Muscle layer of duodenum (tissue), 2 donors: Measurements from ENCODE around the gene MYO1H.

ENCODE experiments used
- H3K27ac ChIP-seq: one replicate; pipeline ENCODE4 v1.7.0; 2013; ENCODE audit warnings: mild to moderate bottlenecking, low read length
- H3K27me3 ChIP-seq: one replicate; pipeline ENCODE4 v1.7.0; 2013; ENCODE audit warnings: low read depth, mild to moderate bottlenecking, control low read depth, low read length
- H3K36me3 ChIP-seq, 2 donors: one replicate each; pipeline ENCODE4 v1.7.0; 2013; ENCODE audit warnings: low read length in 2 of 2, control low read depth in 1 of 2, mild to moderate bottlenecking in 1 of 2; ENCODE audit not compliant: insufficient read depth in 2 of 2, control insufficient read depth in 1 of 2
- H3K4me1 ChIP-seq, 2 donors: one replicate each; pipeline ENCODE4 v1.7.0; 2013; ENCODE audit warnings: low read length in 2 of 2, mild to moderate bottlenecking in 2 of 2, control low read depth in 1 of 2, moderate library complexity in 1 of 2; ENCODE audit not compliant: insufficient read depth in 2 of 2, control insufficient read depth in 1 of 2
- H3K4me3 ChIP-seq, 2 donors: one replicate each; pipeline ENCODE4 v1.7.0; 2013; ENCODE audit warnings: low read length in 2 of 2, low read depth in 1 of 2, mild to moderate bottlenecking in 1 of 2
- H3K9me3 ChIP-seq, 2 donors: one replicate each; pipeline ENCODE4 v1.7.0; 2013; ENCODE audit warnings: low read length in 2 of 2, control low read depth in 1 of 2, mild to moderate bottlenecking in 1 of 2; ENCODE audit not compliant: control insufficient read depth in 1 of 2
- donor health status: healthy.

Gene MYO1H

GRCh38 chr12:109347589-109347988 is at the start of gene MYO1H:
Gene MYO1H (plus strand): TSS chr12:109347900. CDS start chr12:109347961, 61 bp downstream.
- no peak within 1 kb of the TSS for H3K4me3 ChIP-seq
- no peaks in the 10 kb centered on the region for H3K36me3 ChIP-seq
- no peaks in the 10 kb centered on the region for H3K27me3 ChIP-seq
- H3K4me1 ChIP-seq, result no peaks in the 10 kb centered on the region
- no peaks in the 10 kb centered on the region for H3K9me3 ChIP-seq
- H3K27ac ChIP-seq, result no peak within 1 kb of the TSS

DNA sequence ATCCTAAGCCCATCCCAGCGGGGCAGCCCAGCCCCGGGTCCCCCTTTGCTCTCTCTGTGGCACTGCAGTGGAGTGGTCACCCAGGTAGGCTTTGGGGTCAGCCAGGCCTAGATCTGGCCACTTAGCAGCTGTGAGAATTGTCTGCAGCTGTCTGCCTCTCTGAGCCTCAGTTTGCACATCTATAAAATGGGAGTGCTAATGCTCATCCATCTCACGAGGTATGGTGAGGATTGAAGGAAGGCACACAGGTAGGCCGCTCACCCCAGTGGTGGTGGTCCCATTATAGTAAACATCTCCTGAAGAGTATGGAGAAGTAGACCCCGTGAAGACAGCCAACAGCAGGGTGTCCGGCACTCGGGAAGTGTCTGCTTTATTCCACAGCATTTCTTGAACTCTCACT is 47.9 kb upstream of the MYO1H start:
- Histone ChIP-seq H3K27ac (no peak overlapping the region), H3K9me3 (no peaks in the 10 kb centered on the region), H3K27me3 (no peaks in the 10 kb centered on the region), H3K36me3 (no peaks in the 10 kb centered on the region), H3K4me3 (no peak overlapping the region), H3K4me1 (no peaks in the 10 kb centered on the region)

DNA sequence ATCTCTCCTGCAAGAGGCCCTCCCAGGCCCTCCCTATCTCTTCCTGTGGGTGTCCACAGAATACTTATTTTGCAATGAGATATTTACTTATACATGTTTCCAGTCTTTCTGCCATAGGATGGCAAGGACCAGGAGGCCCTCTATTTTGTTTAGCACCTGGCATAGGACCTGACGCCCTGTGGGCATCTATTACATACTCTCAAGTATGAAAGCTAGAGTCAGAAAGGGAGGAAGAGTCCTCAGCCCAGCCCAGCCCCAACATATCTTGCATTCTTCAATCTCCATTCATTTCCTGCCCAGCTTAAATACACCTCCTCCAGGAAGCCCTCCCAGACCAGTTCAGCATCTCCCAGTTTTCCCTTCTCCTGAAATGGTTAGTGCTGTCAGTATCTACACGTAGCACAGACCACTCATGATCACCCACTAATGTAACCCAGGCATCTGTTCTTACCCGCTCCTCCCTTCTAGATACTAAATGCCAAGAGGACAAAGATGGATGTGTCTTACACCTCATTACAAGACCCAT is 46.0 kb upstream of the MYO1H start:
- no peaks in the 10 kb centered on the region for H3K9me3 ChIP-seq
- no peak overlapping the region for H3K4me3 ChIP-seq
- no peaks in the 10 kb centered on the region for H3K27me3 ChIP-seq
- H3K36me3 ChIP-seq, result no peaks in the 10 kb centered on the region
- no peaks in the 10 kb centered on the region for H3K4me1 ChIP-seq
- no peak overlapping the region for H3K27ac ChIP-seq

GRCh38 chr12:109302358-109302757 is 45.3 kb upstream of the MYO1H start:
- Histone ChIP-seq H3K9me3 (no peaks in the 10 kb centered on the region), H3K27ac (no peak overlapping the region), H3K4me1 (no peaks in the 10 kb centered on the region), H3K27me3 (no peaks in the 10 kb centered on the region), H3K36me3 (no peaks in the 10 kb centered on the region), H3K4me3 (no peak overlapping the region)

DNA sequence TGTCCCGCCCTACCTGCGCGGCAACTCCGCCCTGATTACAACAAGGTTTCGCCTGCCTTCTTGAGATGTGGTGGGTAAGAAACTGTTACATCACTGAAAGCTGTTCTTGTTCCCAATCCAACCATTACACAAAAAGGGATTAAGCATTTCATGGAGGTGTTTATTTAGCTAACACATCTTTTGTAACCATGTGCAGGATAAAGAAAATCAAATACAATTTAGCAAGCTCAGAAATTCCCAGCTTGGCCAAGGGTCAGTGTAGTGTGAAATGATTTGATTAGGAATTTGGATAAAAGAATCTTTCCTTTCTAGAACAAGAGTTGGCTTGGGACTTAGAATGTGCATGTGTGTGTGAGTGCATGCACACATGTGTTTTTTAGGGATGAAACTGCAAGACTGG is 44.9 kb upstream of the MYO1H start:
- Histone ChIP-seq H3K4me1 (no peaks in the 10 kb centered on the region), H3K27ac (no peak overlapping the region), H3K9me3 (no peaks in the 10 kb centered on the region), H3K27me3 (no peaks in the 10 kb centered on the region), H3K36me3 (no peaks in the 10 kb centered on the region), H3K4me3 (no peak overlapping the region)

DNA sequence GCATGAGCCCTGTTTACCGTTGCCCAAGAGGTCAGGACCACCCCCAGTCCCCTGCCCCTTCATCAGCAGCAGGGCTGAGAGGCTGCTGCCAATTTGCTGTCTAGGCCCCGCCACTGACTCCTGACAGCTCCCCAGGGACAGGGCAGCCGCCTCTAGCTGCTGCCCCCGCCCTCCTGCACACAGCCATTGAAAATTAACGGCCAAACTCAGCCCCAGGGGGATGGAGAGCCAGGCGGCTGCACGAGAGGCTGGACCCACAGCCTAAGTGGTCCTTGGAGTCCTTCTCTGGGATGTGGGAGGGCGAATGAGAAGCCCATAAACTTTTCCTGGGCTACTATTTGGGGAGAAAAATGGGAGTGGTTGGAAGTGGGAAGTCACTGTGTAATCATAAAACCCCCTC is 43.2 kb upstream of the MYO1H start:
- Histone ChIP-seq H3K4me1 (peaks cover 0 to 9% of the 10 kb centered on the region in 2 donors), H3K27ac (no peak overlapping the region), H3K36me3 (no peaks in the 10 kb centered on the region), H3K9me3 (no peaks in the 10 kb centered on the region), H3K4me3 (no peak overlapping the region), H3K27me3 (peaks cover 6% of the 10 kb centered on the region)

DNA sequence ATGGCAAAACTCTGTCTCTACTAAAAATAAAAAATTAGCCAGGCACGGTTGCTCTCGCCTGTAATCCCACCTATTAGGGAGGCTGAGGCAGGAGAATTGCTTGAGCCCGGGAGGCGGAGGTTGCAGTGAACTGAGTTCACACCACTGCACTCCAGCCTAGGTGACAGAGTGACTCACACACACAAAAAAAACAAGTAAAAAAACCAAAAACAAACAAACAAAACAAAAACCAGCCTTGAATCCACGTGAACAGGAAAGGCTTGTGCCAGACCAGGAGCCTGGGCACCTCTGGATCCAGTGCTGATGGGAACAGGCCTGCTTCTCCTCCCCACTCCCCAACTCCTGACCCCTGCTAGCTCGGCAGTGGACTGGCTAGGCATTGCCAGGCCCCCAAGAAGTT is 42.2 kb upstream of the MYO1H start:
- Histone ChIP-seq H3K4me3 (no peak overlapping the region), H3K9me3 (no peaks in the 10 kb centered on the region), H3K4me1 (peaks cover 0 to 15% of the 10 kb centered on the region in 2 donors), H3K27ac (no peak overlapping the region), H3K27me3 (peaks cover 6% of the 10 kb centered on the region), H3K36me3 (no peaks in the 10 kb centered on the region)

DNA sequence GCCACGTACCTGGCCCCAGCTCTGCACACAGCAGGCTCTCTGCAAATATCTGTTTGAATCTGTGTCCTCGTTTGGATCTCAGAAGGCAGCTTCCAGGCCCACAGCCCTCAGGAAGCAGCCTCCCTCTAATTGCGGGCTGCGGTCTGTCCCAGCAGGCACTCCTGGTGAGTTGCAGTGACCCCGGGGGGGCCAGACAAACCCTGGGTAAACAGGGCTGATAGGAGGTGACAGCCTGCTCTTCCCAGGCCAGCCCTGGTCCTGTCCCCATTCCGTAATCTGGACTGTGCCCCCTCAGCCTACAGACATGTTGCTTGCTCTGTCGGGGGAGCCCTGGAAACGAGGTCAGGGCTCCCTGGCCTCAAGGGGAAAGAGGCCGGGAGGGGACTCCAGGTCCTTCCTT is 40.6 kb upstream of the MYO1H start:
- Histone ChIP-seq H3K36me3 (no peaks in the 10 kb centered on the region), H3K27ac (no peak overlapping the region), H3K27me3 (peaks cover 12% of the 10 kb centered on the region), H3K4me1 (peaks cover 0 to 17% of the 10 kb centered on the region in 2 donors), H3K9me3 (no peaks in the 10 kb centered on the region), H3K4me3 (no peak overlapping the region)

DNA sequence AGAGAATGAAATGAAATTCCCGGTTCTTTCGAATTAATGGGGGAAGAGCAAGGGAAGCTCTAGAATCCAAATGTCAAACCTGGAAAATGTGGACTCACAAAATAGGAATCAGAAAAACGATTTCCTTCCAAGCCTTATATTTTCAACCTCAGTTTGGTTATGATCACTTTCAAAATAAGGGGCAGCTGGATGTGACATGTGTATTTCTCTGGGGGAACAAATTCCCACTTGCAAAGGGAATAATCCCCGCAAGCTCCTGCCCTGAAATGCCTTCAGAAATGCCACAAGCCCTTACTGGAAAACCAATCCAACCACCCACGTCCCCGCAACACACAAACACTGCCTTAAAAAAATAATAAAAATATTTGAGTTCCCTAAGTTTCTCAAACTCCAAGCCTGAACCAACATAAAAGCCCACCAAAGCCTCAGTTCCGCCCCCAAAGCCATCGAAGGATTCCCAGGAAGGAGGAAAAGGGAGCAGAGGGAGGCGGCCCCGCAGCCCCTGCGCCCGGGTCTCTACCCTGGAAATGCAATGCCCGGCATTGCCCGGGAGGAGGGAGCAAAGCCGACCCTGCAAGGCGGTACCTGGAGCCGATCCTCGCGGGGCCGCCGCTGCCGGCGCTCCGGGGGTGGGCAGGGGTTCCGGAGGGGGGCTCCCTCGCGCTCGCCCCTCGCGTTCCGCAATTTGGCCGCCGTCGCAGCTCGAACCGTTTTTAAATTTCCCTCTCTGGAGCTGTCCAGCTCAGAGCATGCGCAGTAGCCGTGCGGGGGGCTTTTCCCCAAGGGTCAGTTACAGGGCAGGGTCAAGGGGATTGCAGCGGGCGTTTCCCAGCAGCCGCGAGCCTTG is 38.9 kb upstream of the MYO1H start, which contains the start of gene FOXN4:
TSS of gene FOXN4 (minus strand) at position 751 of the 847 bp plus-strand sequence. CDS start 963 bp downstream, outside the sequence.
- peaks cover 12% of the 10 kb centered on the region for H3K27me3 ChIP-seq
- H3K27ac ChIP-seq, result no peak within 1 kb of the TSS

GRCh38 chr12:109309381-109310246 is 38.1 kb upstream of the MYO1H start:
- Histone ChIP-seq H3K27me3 (peaks cover 12% of the 10 kb centered on the region), H3K36me3 (no peaks in the 10 kb centered on the region), H3K27ac (no peak overlapping the region), H3K9me3 (no peaks in the 10 kb centered on the region), H3K4me3 (peak overlapping the region; percentile 46 to 62), H3K4me1 (peaks cover 0 to 17% of the 10 kb centered on the region in 2 donors)

More for the DNA sequence above, 38.9 kb upstream of the MYO1H start, which contains the start of gene FOXN4:
- H3K4me1 ChIP-seq, result peaks cover 0 to 17% of the 10 kb centered on the region in 2 donors
- H3K36me3 ChIP-seq, result no peaks in the 10 kb centered on the region
- peak within 1 kb of the TSS; percentile 46 to 62 for H3K4me3 ChIP-seq
- H3K9me3 ChIP-seq, result no peaks in the 10 kb centered on the region
